GM19035 (cell line): ENCODE measurements around the gene R3HDM4.

ENCODE experiments used
- ATAC-seq: cut with Tn5 transposase; IDR thresholded peaks from one replicate; pipeline ENCODE4 v1.9.1; 2021; ENCODE audit not compliant: unreplicated experiment

Gene R3HDM4

GRCh38 chr19:947707-948539 is 34.9 kb upstream of the R3HDM4 start:
- peak; percentile 68 for ATAC-seq

- ATAC-seq: peak; percentile 17
Observed at GRCh38 chr19:947090-947706, 34.2 kb upstream of the R3HDM4 start.

GRCh38 chr19:945401-946252 is 32.6 kb upstream of the R3HDM4 start:
- ATAC-seq: no peak

- no peak for ATAC-seq
Observed at GRCh38 chr19:944663-945241, 31.7 kb upstream of the R3HDM4 start.

- no peak for ATAC-seq
Observed at GRCh38 chr19:944171-944567, 31.1 kb upstream of the R3HDM4 start.

- no peak for ATAC-seq
Observed at GRCh38 chr19:943551-944170, 30.6 kb upstream of the R3HDM4 start.

- no peak for ATAC-seq
Observed at GRCh38 chr19:942133-942645, 29.2 kb upstream of the R3HDM4 start.

GRCh38 chr19:941292-942132 is 28.5 kb upstream of the R3HDM4 start:
- no peak for ATAC-seq

- no peak for ATAC-seq
Observed at GRCh38 chr19:940591-941291, 27.7 kb upstream of the R3HDM4 start.

GRCh38 chr19:939922-940321 is 26.9 kb upstream of the R3HDM4 start:
- no peak for ATAC-seq

GRCh38 chr19:939439-939838 is 26.4 kb upstream of the R3HDM4 start:
- no peak for ATAC-seq

GRCh38 chr19:938233-938923 is 25.4 kb upstream of the R3HDM4 start:
- no peak for ATAC-seq

- no peak for ATAC-seq
Observed at GRCh38 chr19:937259-937694, 24.3 kb upstream of the R3HDM4 start.

- ATAC-seq: no peak
Observed at GRCh38 chr19:936175-936546, 23.1 kb upstream of the R3HDM4 start.

GRCh38 chr19:934865-935479 is 22.0 kb upstream of the R3HDM4 start:
- ATAC-seq: no peak

GRCh38 chr19:934197-934840 is 21.3 kb upstream of the R3HDM4 start:
- ATAC-seq: no peak

- ATAC-seq: no peak
Observed at GRCh38 chr19:933553-933882, 20.5 kb upstream of the R3HDM4 start.
